ENCODE results near the gene HTRA3.

The HTRA3 gene

GRCh38 chr4:8303081-8303480 is 33.5 kb downstream of the HTRA3 start:
- no peak overlapping the region for H3K27ac ChIP-seq (ENCODE audit: low read depth, low read length)
- H3K9me3 ChIP-seq (ENCODE audit: insufficient read depth, low read length): no peaks in the 10 kb centered on the region
- no peaks in the 10 kb centered on the region for H3K36me3 ChIP-seq (ENCODE audit: low read length)
- H3K79me2 ChIP-seq (ENCODE audit: insufficient read depth, low read length): no peaks in the 10 kb centered on the region
- no peak overlapping the region for H2AFZ ChIP-seq (ENCODE audit: low read depth, low read length, severe bottlenecking)
- TF ChIP-seq EZH2phosphoT487 (conservative IDR thresholded peaks at IDR 0.05; ENCODE audit: low read length) (no peak), CTCF (IDR thresholded peaks at IDR 0.05; ENCODE audit: insufficient read depth, low read length, poor library complexity, severe bottlenecking) (no peak)
- H3F3A ChIP-seq (ENCODE audit: insufficient read depth): no peaks in the 10 kb centered on the region
- H3K4me3 ChIP-seq (ENCODE audit: insufficient read depth, low read length, poor library complexity, severe bottlenecking): no peak overlapping the region
- no peaks in the 10 kb centered on the region for H3K9me2 ChIP-seq (replicated peaks; ENCODE audit: insufficient read depth, low read length)
- H3K27me3 ChIP-seq (ENCODE audit: low read length): no peaks in the 10 kb centered on the region
- no peak overlapping the region for H3K9ac ChIP-seq (ENCODE audit: low read length)
- no peaks in the 10 kb centered on the region for H4K20me1 ChIP-seq (ENCODE audit: low read depth, low read length)
- H3K4me2 ChIP-seq (ENCODE audit: low read depth, low read length, poor library complexity, severe bottlenecking): no peak overlapping the region

- H3K4me2 ChIP-seq (ENCODE audit: low read depth, low read length, poor library complexity, severe bottlenecking): no peak overlapping the region
- no peak overlapping the region for H3K4me3 ChIP-seq (ENCODE audit: insufficient read depth, low read length, poor library complexity, severe bottlenecking)
- no peaks in the 10 kb centered on the region for H3F3A ChIP-seq (ENCODE audit: insufficient read depth)
- H3K27ac ChIP-seq (ENCODE audit: low read depth, low read length): no peak overlapping the region
- H3K36me3 ChIP-seq (ENCODE audit: low read length): no peaks in the 10 kb centered on the region
- no peak overlapping the region for H2AFZ ChIP-seq (ENCODE audit: low read depth, low read length, severe bottlenecking)
- H4K20me1 ChIP-seq (ENCODE audit: low read depth, low read length): no peaks in the 10 kb centered on the region
- no peaks in the 10 kb centered on the region for H3K9me3 ChIP-seq (ENCODE audit: insufficient read depth, low read length)
- no peaks in the 10 kb centered on the region for H3K79me2 ChIP-seq (ENCODE audit: insufficient read depth, low read length)
- no peaks in the 10 kb centered on the region for H3K9me2 ChIP-seq (replicated peaks; ENCODE audit: insufficient read depth, low read length)
- TF ChIP-seq EZH2phosphoT487 (conservative IDR thresholded peaks at IDR 0.05; ENCODE audit: low read length) (no peak), CTCF (IDR thresholded peaks at IDR 0.05; ENCODE audit: insufficient read depth, low read length, poor library complexity, severe bottlenecking) (no peak)
- H3K9ac ChIP-seq (ENCODE audit: low read length): no peak overlapping the region
- H3K27me3 ChIP-seq (ENCODE audit: low read length): no peaks in the 10 kb centered on the region
Observed at GRCh38 chr4:8303485-8304281, 34.1 kb downstream of the HTRA3 start.

- TF ChIP-seq EZH2phosphoT487 (conservative IDR thresholded peaks at IDR 0.05; ENCODE audit: low read length) (no peak), CTCF (IDR thresholded peaks at IDR 0.05; ENCODE audit: insufficient read depth, low read length, poor library complexity, severe bottlenecking) (no peak)
- no peaks in the 10 kb centered on the region for H3K9me3 ChIP-seq (ENCODE audit: insufficient read depth, low read length)
- no peaks in the 10 kb centered on the region for H3F3A ChIP-seq (ENCODE audit: insufficient read depth)
- H3K4me3 ChIP-seq (ENCODE audit: insufficient read depth, low read length, poor library complexity, severe bottlenecking): no peak overlapping the region
- no peak overlapping the region for H3K9ac ChIP-seq (ENCODE audit: low read length)
- no peaks in the 10 kb centered on the region for H3K79me2 ChIP-seq (ENCODE audit: insufficient read depth, low read length)
- H3K36me3 ChIP-seq (ENCODE audit: low read length): no peaks in the 10 kb centered on the region
- H3K27me3 ChIP-seq (ENCODE audit: low read length): no peaks in the 10 kb centered on the region
- H3K27ac ChIP-seq (ENCODE audit: low read depth, low read length): no peak overlapping the region
- no peak overlapping the region for H3K4me2 ChIP-seq (ENCODE audit: low read depth, low read length, poor library complexity, severe bottlenecking)
- no peaks in the 10 kb centered on the region for H4K20me1 ChIP-seq (ENCODE audit: low read depth, low read length)
- no peak overlapping the region for H2AFZ ChIP-seq (ENCODE audit: low read depth, low read length, severe bottlenecking)
- H3K9me2 ChIP-seq (replicated peaks; ENCODE audit: insufficient read depth, low read length): no peaks in the 10 kb centered on the region
Observed at GRCh38 chr4:8304827-8305695, 35.5 kb downstream of the HTRA3 start.

Measured in SU-DHL-6 (cell line).